Measurements from ENCODE around the gene DNER. TPM values are rescaled to one million over a fixed set of nuclear protein-coding genes. Genes with fewer than 3 reads are reported as not detected.

The DNER gene
- total and polyA plus RNA-seq, 2 of the 4 experiments (the other 2 are of a cell fraction): under 0.01 to 0.14 TPM

DNA sequence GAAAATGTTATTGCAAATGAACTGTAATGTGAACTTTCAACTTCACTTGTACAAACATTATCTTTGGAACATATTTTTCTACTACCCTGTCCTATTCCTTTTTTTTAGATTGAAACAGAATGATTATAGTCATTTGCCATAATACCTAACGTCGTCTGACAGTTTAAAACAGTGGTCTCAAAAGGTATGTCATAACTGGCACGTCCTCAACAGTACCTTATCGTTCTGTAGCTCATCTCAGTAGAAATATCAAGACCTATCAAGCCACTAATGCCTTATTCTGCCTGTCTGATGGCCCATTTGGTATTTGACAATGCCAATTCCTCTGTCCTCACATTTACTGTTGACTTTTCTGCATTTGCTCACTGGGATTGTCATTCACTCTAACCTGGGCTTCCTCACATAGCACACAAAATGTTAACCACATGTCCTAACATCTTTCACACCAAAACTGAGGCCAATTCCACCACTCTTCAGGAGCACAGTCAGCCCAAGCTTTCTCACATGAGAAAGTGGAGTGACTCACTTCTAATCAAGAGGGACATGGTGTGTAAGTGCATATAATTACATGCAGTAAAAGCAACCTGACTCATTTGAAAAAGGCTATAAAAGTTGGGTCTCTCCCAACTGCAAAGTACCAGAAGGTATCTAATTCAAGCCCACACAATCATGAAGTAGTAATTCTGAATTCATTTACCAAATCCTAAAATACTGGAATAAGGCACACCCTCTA lies 34.8 kb downstream of the DNER start:
- in situ Hi-C loops (cut with MboI; ENCODE audit: low sequenced_read_pairs): no loop called here
- Histone ChIP-seq H3K56ac (ENCODE audit: extremely low read depth, insufficient read depth, low read length) (no peak overlapping the region), H2AK5ac (ENCODE audit: low read depth, low read length) (no peak overlapping the region), H3K4me2 (ENCODE audit: low read depth, low read length) (no peak overlapping the region), H3K79me1 (ENCODE audit: low read depth in 1 of 2, low read length in 2 of 2) (no peaks in the 10 kb centered on the region), H4K5ac (ENCODE audit: low read depth, low read length) (no peak overlapping the region), H4K91ac (ENCODE audit: insufficient read depth, low read depth, low read length) (no peak overlapping the region), H2BK20ac (ENCODE audit: low read depth, low read length) (no peak overlapping the region), H3K23ac (ENCODE audit: low read depth, low read length) (no peak overlapping the region), H3K9me1 (ENCODE audit: insufficient read depth, low read length) (no peaks in the 10 kb centered on the region), H3K14ac (replicated peaks; ENCODE audit: low read depth, low read length) (no peak overlapping the region), H3K4me3 (ENCODE audit: insufficient read depth, low read depth, low read length) (no peak overlapping the region), H3K27ac (ENCODE audit: insufficient read depth, low read length) (no peak overlapping the region), H2BK15ac (ENCODE audit: low read depth, low read length) (no peak overlapping the region), H2BK120ac (ENCODE audit: low read depth, low read length) (no peak overlapping the region), H4K20me1 (ENCODE audit: insufficient read depth, low read length) (no peaks in the 10 kb centered on the region), H3K9ac (ENCODE audit: low read depth, low read length) (no peak overlapping the region), H3K4ac (ENCODE audit: low read depth, low read length) (no peak overlapping the region), H3K27me3 (ENCODE audit: control insufficient read depth, insufficient read depth, low read length) (no peaks in the 10 kb centered on the region), H2AFZ (replicated peaks; ENCODE audit: low read length, poor library complexity) (no peak overlapping the region), H3K18ac (ENCODE audit: low read depth, low read length) (no peak overlapping the region), H3K4me1 (ENCODE audit: control insufficient read depth, insufficient read depth, low read length) (no peaks in the 10 kb centered on the region), H2AK9ac (replicated peaks; ENCODE audit: low read depth, low read length, poor library complexity) (no peak overlapping the region), H2BK5ac (ENCODE audit: low read depth, low read length, poor library complexity, severe bottlenecking) (no peak overlapping the region), H4K8ac (ENCODE audit: low read depth in 2 of 2, low read length in 2 of 2) (no peak overlapping the region), H3K9me3 (ENCODE audit: control insufficient read depth, insufficient read depth, low read length) (peaks cover 4% of the 10 kb centered on the region; the same call in 1 of the 2 replicates), H3K36me3 (ENCODE audit: control insufficient read depth, insufficient read depth, low read length) (no peaks in the 10 kb centered on the region)
- WGBS, 2 experiments (ENCODE audit: extremely low coverage in 2 of 2, insufficient read length in 1 of 2): 0% methylated on average over 1 of the region's 4 CpGs; no CpG with 5 or more reads in 1 of the 2 experiments
- dilution Hi-C loops (cut with HindIII; ENCODE audit: low sequenced_read_pairs, unreplicated experiment): no loop called here
- DNase-seq: no peak
- ChIA-PET POLR2A (ENCODE audit: unreplicated experiment) (no interaction called here), CTCF (no interaction called here)
- intact Hi-C loops (cut with micrococcal nuclease): no loop called here
- ATAC-seq (ENCODE audit: low read depth): no peak
- BruUV-seq (replicated peaks): no TSS peak
- TF ChIP-seq, protein P1, sequence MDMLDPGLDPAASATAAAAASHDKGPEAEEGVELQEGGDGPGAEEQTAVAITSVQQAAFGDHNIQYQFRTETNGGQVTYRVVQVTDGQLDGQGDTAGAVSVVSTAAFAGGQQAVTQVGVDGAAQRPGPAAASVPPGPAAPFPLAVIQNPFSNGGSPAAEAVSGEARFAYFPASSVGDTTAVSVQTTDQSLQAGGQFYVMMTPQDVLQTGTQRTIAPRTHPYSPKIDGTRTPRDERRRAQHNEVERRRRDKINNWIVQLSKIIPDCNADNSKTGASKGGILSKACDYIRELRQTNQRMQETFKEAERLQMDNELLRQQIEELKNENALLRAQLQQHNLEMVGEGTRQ (IDR thresholded peaks at IDR 0.05; ENCODE audit: low read depth, low read length): no peak
- no peak for TF ChIP-seq RAD21 (IDR thresholded peaks at IDR 0.05; ENCODE audit: low read length)

Measured in IMR-90 (cell line).